Measurements from ENCODE around the gene PTPN14. TPM values are rescaled to one million over a fixed set of nuclear protein-coding genes. Genes with fewer than 3 reads are reported as not detected.

PTPN14 gene
- polyA plus RNA-seq, 1 donor, result 14.1 TPM

DNA sequence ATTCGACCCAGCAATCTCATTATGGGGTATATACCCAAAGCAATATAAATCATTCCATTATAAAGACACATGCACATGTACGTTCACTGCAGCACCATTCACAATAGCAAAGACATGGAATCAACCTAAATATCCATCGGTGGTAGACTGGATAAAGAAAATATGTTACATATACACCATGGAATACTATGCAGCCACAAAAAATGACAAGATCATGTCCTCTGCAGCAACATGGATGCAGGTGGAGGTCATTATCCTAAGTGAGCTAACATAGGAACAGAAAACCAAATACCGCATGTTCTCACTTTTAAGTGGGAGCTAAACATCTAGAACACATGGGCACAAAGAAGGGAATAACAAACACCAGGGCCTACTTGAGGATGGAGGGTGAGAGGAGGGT is 115.5 kb downstream of the PTPN14 start:
- no peak for DNase-seq (ENCODE audit: low read depth)

DNA sequence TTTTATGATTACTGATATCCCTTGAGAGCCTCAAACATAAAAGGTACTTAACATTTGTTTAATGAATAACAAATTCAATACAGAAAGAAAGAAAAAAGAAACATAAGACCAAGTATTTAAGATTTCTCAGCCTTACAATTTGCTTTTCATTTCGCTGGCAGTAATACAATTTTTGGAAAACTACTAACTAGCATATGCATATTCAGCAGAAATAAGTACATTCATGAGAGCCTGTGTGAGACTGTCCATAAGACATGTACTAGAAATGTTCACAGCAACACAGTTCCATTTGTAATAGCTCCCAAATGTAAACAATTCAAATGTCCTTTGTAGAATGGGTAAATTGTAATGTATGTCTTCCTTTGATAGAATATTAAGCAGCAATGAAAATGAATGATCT is 119.2 kb downstream of the PTPN14 start:
- no peak for DNase-seq (ENCODE audit: low read depth)

DNA sequence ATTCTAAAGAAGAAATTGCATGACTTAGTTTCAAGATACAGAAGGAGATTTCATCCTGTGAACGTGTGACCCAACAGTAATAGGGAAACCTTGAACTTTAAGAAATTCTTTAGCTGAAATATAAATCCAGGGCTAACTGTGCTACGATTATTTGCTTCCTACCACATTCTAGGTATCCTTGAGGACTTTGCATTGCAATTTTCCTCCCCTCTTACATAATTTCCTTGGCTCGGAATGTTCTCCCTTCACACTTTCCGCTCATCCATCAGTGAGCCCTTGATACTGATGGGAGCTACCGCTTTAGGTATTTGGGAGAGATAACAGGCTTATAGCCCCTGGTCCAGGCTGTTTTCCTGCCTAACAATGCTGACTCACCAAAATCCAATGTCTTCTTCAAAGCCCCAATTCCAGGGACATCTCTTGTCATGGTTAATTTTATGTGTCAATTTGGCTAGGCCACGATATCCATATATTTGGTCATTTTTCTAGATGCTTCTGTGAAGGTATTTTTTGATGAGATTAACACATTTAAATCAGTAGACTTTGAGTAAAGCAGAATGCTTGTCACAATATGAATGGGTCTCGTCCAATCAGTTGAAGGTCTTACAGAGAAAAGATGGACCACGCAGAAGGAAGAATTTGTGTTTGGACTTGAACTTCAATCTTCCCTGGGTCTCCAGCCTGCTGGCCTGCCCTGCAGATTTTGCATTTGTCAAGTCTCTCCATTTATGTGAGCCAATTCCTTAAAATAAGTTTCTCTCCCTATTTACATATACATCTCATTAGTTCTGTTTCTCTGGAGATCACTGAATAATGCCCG is 121.2 kb downstream of the PTPN14 start:
- no peak for DNase-seq (ENCODE audit: low read depth)

DNA sequence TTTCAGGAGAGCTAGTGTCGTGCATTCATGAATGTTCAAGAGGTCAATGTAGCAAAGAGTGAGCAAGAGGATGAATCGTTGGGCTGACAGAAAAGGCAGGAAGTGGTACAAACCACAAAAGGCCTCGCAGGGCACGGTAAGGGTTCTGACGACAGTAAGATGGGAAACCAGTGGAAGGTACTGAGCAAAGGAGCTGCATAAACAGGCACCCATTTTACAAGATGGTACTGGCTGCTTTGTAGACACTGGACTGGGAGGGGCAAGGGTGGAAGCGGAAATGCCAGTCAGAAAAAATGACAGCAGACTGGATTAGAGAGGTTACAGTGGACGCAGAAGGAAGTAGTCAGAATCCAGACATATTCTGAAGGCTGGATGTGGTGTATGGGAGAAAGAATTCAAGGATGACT is 123.5 kb downstream of the PTPN14 start:
- DNase-seq (ENCODE audit: low read depth), result no peak

DNA sequence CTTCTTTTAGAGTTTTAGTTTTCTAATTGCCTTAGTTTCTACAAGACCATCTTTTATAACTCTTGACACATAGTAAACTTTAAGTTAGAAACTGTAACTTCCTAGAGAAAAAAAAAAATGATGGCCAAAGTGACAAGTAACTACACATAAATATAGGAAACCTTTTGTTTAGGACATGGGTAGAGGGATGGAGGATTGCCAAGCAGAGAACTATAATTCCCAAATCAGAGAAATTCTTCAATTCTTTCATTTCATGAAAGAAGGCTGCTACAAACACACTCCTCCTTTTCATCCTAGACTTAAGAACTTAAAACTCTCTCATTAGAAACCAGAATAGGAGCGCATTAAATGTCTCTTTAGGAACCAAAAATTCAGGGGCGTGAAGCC is 125.0 kb downstream of the PTPN14 start:
- DNase-seq (ENCODE audit: low read depth), result no peak

DNA sequence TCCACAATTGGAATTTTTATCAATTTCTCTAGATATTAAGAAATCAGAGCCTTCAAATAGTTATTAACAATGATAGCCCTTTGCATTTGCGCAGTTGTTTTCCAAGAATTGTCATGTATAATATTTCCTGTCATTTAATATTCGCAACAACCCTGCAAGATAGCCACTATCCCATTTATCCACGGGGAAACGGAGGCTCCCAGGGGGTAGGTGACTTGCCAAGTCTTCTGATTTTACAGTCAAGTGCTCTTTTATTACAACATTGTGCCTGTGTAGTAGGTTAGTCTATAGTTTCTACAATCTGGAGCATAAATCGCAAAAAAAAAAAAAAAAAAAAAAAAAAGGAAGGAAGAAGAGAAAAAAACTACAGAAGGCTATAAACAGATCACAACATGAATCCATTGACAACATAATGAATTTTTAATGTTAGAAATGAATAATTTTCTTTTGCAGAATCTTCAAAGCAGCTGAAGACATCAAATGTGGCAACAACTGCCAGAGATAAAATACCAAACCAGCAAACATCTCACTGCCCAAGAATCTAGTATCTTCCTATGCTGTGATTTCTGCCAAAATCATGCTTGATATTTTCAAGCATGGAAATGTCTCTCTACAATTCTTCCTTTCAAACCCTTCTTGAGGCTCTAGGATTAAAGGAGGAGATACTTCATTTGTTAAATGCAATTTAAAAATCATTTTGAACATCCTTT is 125.5 kb downstream of the PTPN14 start:
- no peak for DNase-seq (ENCODE audit: low read depth)

DNA sequence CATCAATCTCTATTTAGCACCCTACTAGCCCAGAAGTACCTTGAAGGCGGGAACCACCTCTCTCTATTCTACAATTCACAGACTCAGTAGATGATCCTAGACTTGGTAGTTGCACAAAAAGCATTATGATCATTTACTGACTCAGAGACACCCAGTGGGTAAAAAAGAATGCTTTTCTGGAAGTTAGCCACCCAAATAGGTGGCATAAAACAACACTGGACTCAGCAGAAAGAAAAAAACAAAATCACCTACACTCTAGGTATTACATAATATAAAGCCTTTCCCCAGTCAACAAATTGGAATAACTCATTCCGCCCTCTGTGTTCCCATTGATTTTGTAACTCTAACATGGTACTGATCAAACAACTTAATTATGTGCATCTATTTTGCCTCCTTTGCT is 126.3 kb downstream of the PTPN14 start:
- DNase-seq (ENCODE audit: low read depth), result no peak

DNA sequence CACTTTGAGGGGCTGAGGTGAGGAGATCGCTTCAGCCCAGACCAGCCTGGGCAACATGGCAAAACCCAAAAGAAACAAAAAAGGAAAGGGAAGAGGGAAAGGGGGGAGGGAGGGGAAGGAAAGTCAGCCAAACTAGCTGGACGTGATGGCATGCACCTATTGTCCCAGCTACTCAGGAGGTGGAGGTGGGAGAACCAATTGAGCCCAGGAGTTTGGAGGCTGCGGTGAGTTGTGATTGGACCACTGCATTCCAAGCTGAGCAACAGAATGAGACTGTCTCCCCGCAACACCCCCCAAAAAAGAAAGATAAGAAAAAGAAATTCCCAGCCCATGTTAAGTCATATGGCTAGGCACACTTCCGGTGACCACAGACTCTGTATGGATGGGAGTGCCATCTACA is 128.4 kb downstream of the PTPN14 start:
- DNase-seq (ENCODE audit: low read depth), result no peak

DNA sequence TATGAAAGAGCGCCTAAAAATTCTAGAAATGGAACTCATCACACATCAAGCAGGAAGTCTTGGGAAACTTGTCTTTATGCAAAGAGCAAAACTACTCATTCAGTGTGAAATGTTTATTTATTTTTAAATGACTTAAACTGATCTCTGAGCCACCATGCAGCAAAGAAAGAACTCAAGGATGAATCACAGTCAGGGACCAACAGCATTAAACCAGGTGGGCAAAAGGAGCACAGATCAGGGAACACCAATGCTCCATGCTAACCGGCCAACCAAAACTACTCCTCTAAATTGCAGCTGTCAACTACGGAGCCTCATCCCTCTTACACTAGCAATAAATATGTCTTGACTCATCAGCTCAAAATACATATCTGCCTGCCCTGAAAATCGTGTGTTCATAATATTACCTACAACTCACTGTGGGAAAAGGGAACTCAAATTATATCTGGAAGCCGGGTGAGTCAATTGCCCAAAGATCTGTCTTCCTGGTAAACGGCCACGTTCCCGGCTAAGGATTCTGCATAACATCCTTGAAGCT is 129.2 kb downstream of the PTPN14 start:
- DNase-seq (ENCODE audit: low read depth), result no peak

DNA sequence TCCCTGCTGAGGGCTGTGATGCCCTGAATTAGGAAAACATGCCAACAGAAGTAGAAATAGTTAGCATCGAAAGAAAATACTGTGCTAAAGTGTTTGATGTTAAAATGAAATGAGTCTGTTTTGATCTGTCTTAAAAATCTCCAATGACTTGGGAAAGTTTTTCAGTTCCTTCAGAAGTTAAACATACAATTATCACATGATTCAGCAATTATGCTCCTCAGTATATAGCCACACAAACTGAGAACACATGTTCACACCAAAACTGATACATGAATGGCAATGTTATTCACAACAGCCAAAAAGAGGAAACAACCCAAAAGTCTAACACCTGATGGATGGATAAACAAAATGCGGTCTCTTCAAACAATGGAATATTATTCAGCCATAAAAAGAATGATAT is 130.6 kb downstream of the PTPN14 start:
- DNase-seq (ENCODE audit: low read depth), result no peak

DNA sequence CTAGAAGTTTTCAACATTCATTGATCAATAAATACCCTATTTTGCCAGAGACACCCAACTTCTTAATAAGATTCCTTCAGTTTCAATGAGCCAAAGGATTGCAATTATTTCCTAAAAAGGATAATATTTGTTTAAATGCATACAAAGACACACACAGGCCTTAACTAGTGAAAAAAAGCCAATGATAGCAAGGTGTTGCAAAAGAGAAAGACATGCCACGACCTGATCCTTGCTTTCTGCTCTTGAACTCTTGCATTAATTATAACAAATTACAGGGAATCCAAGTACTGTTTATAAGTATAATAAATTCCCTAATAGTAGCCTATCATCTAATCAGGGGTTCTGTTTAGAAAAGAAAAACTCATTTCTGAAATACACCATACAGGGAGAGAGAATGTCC is 131.1 kb downstream of the PTPN14 start:
- DNase-seq (ENCODE audit: low read depth), result no peak

DNA sequence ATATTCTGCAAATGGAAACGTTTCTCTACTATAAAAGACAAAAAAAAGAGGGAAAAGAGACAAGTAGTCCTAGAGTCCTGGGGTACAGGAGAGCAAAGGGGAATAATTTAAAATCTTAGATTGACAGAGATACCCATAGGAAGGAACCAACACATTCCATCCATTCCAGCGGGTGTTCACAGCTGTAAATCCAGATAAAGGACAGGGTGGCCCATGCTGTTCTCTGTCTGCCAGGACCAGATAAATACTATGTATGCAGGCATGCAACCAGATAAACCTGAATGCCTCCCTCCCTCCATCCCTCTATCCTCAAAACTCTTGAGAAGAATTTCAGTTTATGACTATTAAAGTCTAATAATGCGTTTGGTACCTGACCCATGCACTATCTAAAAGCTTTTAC is 131.8 kb downstream of the PTPN14 start:
- DNase-seq (ENCODE audit: low read depth), result no peak

DNA sequence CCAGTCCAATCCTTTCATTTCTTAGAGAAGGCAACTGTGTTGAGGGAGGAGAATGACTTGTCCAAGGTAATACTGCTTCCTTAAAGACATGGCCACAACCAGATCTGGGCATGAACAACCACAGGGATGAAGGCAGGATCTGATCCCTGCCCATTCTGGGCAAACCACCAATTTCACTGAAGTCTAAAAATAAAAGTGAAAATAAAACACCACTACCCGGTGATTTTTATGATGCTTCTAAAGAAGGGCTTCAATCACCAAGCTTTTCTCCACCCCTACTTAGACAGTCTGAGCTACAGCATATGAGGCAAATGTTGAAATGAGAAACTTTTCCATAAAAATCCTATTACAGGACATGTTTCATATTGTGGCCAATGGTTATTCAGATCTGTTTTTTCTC is 133.0 kb downstream of the PTPN14 start:
- no peak for DNase-seq (ENCODE audit: low read depth)

DNA sequence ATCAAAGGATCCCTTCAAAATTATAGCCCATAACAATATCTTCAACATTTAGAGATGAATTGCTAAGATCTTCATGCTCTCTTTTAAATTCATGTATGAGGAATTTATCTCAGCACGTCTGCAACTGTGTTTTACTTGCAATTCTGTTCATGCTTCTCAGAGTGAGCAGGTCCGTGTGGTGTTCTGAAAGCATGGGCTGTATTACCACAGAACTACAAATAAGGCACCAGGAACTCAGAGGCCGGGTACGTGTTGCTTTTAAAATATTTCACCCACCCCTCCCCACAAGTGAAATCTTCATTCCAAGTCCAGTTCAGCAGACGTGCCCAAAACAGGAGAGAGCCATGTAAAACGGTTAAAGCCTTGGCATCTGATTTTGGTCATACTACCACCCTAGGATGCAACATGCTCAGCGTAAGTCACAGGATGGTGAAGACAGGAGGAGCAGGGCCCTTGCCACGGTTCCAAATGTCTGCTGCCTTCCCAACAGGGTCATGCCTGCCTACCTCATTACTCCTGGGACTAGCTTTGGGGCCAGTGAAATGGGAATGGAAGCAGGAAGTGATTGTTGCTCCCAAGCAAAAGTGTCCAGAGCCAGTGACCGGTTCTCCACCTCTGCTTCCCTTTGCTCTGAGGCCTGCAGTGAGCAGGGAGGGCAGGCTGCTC is 133.7 kb downstream of the PTPN14 start:
- no peak for DNase-seq (ENCODE audit: low read depth)

DNA sequence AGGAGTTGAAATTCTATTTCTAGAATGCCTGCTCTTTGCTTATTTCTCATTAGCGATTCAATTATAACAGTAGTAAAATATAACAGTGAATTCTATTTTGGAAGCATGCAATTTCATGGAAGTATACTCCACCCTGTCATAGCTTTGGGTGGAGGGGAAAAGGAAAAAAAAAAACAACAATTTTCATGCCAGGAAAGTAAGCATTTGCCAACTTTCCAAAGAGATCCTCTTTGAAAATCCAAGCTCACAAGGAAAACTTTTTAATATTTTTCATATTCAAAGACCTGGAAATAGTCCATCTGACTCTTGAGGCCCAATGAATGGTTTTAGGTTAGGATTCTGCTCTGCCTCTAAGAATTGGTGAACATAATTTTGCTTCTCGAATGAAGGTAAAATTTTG is 134.5 kb downstream of the PTPN14 start:
- no peak for DNase-seq (ENCODE audit: low read depth)

DNA sequence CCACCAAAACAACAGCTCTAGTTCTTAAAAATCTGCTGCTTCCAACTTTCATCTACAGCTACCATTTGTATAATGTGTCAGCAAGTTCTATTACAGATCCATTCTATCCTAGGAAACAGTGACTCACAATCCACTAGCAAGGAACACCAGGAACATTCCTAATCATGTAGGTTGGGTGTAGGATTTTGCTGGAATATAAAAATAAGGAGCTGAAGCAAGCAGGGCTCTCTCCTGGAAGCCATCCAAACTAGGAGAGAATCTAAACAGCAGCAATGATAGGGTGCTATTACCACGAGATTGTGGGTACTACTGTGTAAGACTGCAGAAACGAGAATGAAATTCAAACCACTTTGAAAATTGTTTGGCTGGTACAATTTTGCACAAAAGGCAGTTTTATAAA is 135.0 kb downstream of the PTPN14 start:
- no peak for DNase-seq (ENCODE audit: low read depth)

DNA sequence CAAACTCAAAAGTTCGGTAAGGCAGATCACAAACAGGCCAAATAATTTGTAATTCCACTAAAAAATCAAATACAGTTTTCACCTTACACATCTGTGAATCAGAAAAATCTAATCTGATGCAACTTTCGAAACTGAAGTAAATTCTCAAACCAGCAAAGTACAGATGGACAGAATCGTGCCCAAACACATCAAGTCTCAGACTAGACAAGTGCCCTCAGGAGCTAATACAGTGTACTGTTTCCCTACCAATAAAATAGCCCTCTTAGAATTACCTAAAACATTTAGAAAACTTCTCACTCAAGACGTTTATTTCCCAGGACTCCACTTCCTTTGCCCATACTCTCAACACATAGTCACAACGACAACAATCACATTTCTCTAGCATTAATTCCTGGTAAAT is 136.3 kb downstream of the PTPN14 start:
- DNase-seq (ENCODE audit: low read depth), result no peak

DNA sequence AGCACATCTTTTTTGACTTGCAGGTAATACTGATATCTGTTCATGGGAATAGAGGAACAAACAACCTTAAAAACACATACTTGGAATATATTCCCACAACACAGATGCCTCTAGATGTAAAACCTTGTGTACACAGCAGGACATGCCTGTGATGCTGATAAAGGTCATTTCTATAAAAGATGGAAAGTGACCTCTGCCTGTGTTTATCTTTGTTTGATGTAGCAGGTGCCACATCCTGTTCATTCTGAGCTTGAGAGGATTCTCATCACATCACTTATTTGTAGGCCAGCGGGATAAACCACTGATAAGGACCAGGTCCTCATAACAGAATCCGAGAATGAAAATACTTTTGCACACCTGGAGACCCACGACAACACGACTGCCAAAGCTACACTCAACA is 136.7 kb downstream of the PTPN14 start:
- DNase-seq (ENCODE audit: low read depth), result no peak

DNA sequence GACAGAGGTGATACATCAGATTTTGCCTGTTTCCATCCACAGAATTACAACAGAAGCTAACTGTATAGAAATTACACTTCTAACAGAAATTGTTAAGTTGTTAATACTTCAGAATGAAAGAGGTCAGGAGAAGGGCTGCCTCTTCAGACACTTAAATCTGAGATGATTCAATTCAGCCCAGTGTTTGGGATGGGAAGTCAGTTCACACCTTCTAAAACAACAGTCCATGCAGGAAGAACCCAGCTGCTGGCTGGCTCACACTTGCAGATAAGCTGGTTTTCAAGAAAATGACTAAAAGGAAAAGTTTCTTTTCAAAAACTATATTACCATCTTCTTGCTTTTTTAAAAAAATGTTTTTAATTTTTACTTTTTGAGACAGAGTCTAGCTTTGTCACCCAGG is 138.1 kb downstream of the PTPN14 start:
- DNase-seq (ENCODE audit: low read depth), result no peak

DNA sequence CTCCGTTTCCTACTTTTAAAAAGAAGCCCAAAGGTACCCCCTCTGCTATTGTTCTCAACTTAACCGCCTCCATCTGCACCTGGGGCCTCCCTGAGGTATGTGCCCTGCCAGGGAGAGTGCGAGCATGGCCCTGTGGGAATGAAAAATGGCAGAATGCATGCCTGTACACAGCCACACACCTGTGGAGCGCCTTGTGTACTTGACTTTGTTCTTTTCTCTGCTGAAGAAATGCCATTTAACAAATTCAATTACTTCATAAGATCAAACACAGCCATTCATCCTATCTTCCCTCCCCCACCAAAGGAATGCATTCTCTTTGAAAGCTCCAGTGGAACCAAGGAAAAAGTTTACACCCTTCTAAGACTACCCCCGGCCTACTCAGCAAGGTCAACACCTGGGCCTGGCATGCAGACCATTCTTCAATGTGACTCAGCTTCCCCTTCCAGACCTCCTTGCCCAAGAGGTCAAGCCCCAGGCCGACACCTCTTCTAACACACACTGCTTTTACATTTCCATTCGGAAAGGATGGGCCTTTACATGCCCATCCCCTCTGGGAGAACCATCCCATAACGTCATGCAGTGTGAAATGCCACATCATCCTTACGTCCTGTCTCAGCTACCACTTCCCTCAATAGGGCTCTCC is 146.7 kb downstream of the PTPN14 start:
- DNase-seq (ENCODE audit: low read depth), result no peak

DNA sequence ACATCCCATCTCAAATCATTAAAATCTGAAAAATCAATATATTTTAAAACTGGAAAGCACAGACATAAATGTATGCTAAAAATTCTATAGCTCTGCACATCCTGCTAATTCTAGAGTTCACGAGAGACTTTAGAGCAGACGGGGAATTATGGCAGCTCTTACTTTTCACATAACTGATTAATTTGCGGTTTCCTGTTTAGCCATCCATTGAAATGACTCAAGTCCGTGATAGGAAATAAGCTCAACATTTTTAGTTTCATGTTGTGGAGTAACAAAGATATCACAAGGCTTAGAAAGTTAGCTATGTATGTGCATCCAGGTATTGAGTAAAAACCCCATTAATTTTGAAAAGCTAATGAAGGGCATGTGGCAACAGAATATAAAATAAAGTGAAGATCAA is 147.2 kb downstream of the PTPN14 start:
- no peak for DNase-seq (ENCODE audit: low read depth)

DNA sequence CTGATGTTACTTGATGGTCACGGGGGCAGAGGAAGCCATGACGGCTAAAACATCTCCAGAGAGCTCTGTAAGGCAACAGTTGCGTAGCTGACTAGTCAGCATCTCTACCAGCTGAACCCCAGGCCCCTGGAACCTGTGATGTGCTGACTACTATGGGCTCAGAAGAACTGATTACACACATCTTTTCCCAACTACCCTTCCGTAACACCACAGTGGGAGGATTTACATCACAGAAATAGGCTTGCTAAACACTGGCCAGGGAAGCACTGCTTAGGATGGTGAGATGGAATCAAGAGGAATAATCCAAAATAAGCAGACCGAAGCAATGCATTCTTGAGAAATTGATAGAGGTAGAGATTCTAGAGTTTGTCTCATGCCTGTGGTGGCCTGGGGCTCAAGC is 148.0 kb downstream of the PTPN14 start:
- no peak for DNase-seq (ENCODE audit: low read depth)
